DND-41 (cell line): ENCODE data around the gene MKLN1.

Source experiments
- ATAC-seq: fragments of 200-7000 bp; cut with Tn5 transposase; 3 replicates; pipeline ENCODE4 v1.9.1; 2021; ENCODE audit warnings: low read depth; ENCODE audit not compliant: insufficient read depth
- DNase-seq: peaks from one replicate; pipeline ENCODE4 v3.0.0-alpha.2; 2020
- H2AFZ ChIP-seq: 2 replicates; pipeline ENCODE4 v1.6.0; 2012; ENCODE audit warnings: low read depth, low read length
- H3K27ac ChIP-seq: 2 replicates; pipeline ENCODE4 v1.5.1; 2012; ENCODE audit warnings: low read length, inconsistent platforms
- H3K27me3 ChIP-seq: fragments of 200-600 bp; sonication (generic); 2 replicates; pipeline ENCODE4 v1.6.0; 2012; ENCODE audit warnings: low read length, mild to moderate bottlenecking, inconsistent platforms; ENCODE audit not compliant: insufficient read depth, poor library complexity
- H3K36me3 ChIP-seq: 2 replicates; pipeline ENCODE4 v1.5.1; 2012; ENCODE audit warnings: low read length, inconsistent platforms; ENCODE audit not compliant: insufficient read depth
- H3K4me1 ChIP-seq: 2 replicates; pipeline ENCODE4 v1.5.1; 2012; ENCODE audit warnings: mild to moderate bottlenecking, low read length; ENCODE audit not compliant: insufficient read depth
- H3K4me2 ChIP-seq: 2 replicates; pipeline ENCODE4 v1.6.0; 2012; ENCODE audit warnings: mild to moderate bottlenecking, moderate library complexity, low read length, inconsistent platforms; ENCODE audit not compliant: insufficient read depth
- H3K4me3 ChIP-seq, 2 experiments: fragments of 200-600 bp in 1 of 2; shearing (Covaris generic) in 1 of 2; 2 replicates each; pipeline ENCODE4 v1.5.1; 2012 to 2016; ENCODE audit warnings: inconsistent platforms in 2 of 2, low read length in 2 of 2, mild to moderate bottlenecking in 2 of 2, low read depth in 1 of 2, moderate library complexity in 1 of 2
- H3K79me2 ChIP-seq: 2 replicates; pipeline ENCODE4 v1.6.0; 2012; ENCODE audit warnings: low read length, inconsistent platforms; ENCODE audit not compliant: insufficient read depth
- H3K9ac ChIP-seq: 2 replicates; pipeline ENCODE4 v1.6.0; 2012; ENCODE audit warnings: low read depth, mild to moderate bottlenecking, inconsistent platforms, low read length, moderate library complexity
- H3K9me3 ChIP-seq: 2 replicates; pipeline ENCODE4 v1.5.1; 2012; ENCODE audit warnings: low read length, moderate library complexity, mild to moderate bottlenecking, inconsistent platforms; ENCODE audit not compliant: insufficient read depth, severe bottlenecking
- H4K20me1 ChIP-seq: 2 replicates; pipeline ENCODE4 v1.6.0; 2012; ENCODE audit warnings: low read length; ENCODE audit not compliant: insufficient read depth
- CTCF ChIP-seq: IDR thresholded peaks from 2 replicates; pipeline ENCODE4 v1.5.1; 2012; ENCODE audit warnings: borderline replicate concordance, low read length, moderate library complexity, mild to moderate bottlenecking; ENCODE audit not compliant: poor library complexity, severe bottlenecking; ENCODE audit errors: extremely low read depth
- EZH2 ChIP-seq: IDR thresholded peaks from 3 replicates; pipeline ENCODE4 v1.6.1; 2012; ENCODE audit warnings: borderline replicate concordance, low read depth, mild to moderate bottlenecking, moderate library complexity, low read length, inconsistent platforms; ENCODE audit not compliant: severe bottlenecking

The MKLN1 gene

DNA sequence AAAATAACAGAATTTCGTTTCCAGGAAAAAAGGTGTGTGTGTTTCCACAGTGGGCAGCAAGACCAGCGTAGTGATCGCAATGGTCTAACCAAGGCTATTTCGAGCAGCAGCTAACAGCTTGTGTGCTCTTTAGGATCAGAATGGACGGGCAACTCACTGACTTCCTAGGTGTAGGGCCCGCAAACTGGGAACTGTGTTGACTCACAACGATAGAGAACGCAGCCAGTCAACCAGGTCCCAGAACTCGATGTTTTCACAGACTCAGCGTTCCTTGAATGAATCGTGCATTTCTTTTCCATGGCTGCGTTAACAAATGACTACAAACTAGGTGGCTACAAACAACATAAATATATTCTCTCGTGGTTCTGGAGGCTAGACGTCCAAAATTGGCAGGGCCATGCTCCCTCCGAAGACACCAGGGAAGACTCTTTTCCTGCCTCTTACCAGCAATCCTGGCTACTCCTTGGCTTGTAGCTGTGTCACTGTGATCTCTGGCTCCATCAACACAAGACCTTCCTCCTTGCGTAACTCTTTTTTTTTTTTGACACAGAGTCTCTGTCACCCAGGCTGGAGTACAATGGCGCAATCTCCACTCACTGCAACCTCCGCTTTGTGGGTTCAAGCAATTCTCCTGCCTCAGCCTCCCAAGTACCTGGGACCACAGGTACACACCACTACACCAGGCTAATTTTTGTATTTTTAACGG is 189.7 kb downstream of the MKLN1 start:
- no peak overlapping the region for H2AFZ ChIP-seq
- H3K4me1 ChIP-seq: peaks cover 15% of the 10 kb centered on the region
- no peaks in the 10 kb centered on the region for H4K20me1 ChIP-seq
- no peak overlapping the region for H3K4me3 ChIP-seq
- H3K9me3 ChIP-seq: no peaks in the 10 kb centered on the region
- no peak overlapping the region for H3K4me2 ChIP-seq
- no peak overlapping the region for H3K27ac ChIP-seq
- TF ChIP-seq CTCF (no peak), EZH2 (no peak)
- no peak for ATAC-seq
- H3K9ac ChIP-seq: no peak overlapping the region
- DNase-seq: no peak
- no peaks in the 10 kb centered on the region for H3K79me2 ChIP-seq
- H3K27me3 ChIP-seq: no peaks in the 10 kb centered on the region
- H3K36me3 ChIP-seq: no peaks in the 10 kb centered on the region

GRCh38 chr7:131518626-131519025 is 190.9 kb downstream of the MKLN1 start:
- Histone ChIP-seq H3K27me3 (no peaks in the 10 kb centered on the region), H3K4me3 (no peak overlapping the region), H3K9ac (no peak overlapping the region), H3K9me3 (no peaks in the 10 kb centered on the region), H3K4me1 (peaks cover 17% of the 10 kb centered on the region), H3K4me2 (no peak overlapping the region), H2AFZ (no peak overlapping the region), H4K20me1 (no peaks in the 10 kb centered on the region), H3K27ac (no peak overlapping the region), H3K36me3 (no peaks in the 10 kb centered on the region), H3K79me2 (no peaks in the 10 kb centered on the region)
- no peak for TF ChIP-seq EZH2
- TF ChIP-seq CTCF: no peak
- ATAC-seq (no peak), DNase-seq (no peak)

DNA sequence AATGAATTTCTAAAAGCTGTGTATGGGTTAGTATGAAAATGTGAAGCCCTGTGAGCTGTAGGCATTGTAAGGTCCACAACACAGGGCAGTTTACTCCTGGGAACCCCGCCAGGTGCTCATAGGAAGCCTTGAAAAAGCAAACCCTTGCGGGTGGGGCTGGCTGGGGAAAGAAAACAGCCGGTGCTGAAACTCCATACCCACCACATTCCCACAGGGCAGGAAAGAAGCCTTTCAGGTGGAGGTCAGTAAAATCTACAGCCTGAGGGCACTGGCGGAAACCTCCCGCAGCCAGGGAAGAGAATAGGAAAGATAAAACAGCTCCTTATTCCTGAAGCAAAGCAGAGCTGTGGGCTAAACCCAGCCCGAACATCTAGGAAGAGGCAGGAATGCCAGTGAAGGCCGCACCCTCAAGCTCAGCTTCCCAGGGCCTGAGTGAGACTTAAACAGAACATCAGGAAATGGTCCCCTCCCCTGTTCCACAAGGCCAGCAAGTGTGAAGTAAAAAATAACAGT is 194.0 kb downstream of the MKLN1 start:
- TF ChIP-seq EZH2: no peak
- TF ChIP-seq CTCF: no peak
- Histone ChIP-seq H3K79me2 (no peaks in the 10 kb centered on the region), H3K9me3 (no peaks in the 10 kb centered on the region), H2AFZ (0 out of 2 replicates have a peak overlapping the region, but pooled peaks have one; percentile 20), H3K9ac (no peak overlapping the region), H3K36me3 (no peaks in the 10 kb centered on the region), H4K20me1 (no peaks in the 10 kb centered on the region), H3K4me1 (peaks cover 15% of the 10 kb centered on the region), H3K27ac (no peak overlapping the region), H3K4me2 (peak overlapping the region; percentile 57), H3K27me3 (no peaks in the 10 kb centered on the region), H3K4me3 (no peak overlapping the region)
- DNase-seq: no peak
- no peak for ATAC-seq
